CD4-positive, alpha-beta T cell treated with Interleukin-17A for 4 hours (primary cell): ENCODE data around the gene ADAM10.

ENCODE experiments used
- DNase-seq: peaks from one replicate; pipeline ENCODE4 v3.0.0-alpha.2; 2020; ENCODE audit warnings: mixed read lengths

Gene ADAM10

DNA sequence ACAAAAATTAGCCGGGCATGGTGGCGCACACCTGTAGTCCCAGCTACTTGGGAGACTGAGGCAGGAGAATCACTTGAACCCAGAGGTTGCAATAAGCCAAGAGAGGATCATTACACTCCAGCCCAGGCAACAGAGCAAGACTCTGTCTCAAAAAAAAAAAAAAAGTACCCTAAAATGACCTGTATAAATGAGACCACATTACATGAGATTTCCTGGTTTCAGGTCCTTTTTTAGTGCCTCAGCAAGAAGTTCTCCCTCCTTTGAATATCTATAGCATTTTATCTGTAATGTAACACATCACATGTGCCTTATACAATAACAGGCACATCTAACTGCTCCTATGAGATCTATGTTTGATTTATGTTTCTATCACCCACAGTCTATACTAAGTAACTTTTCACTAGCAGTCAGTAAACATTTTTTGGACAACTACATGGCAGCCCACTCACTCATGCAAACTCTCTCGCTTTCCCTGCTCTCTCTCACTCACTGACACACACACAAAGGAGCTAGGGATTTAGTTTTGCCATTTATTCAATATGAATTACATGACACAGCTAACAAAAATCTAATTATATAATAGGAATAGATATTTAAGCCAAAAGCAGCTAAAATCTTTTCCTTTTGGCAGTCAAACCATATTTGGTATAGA lies 34.1 kb downstream of the ADAM10 start:
- no peak for DNase-seq

DNA sequence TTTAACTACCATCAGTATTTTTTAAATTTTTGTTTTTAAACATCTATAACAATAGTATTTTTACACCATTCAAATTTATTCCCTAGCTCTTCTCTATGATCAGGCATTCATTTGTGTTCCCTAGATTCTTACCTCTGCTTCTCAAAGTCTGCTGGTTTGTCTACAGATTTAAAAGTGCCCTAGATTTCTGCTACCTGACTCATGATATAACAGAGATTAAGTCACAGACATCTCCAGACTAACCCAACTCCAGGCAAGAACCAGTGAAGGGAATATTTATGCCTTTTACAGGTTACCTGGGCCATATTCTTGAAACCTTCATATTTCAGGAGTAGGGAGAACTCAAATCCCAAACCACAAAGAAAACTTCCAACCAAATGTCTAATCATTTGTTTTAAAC lies 38.8 kb downstream of the ADAM10 start:
- DNase-seq: no peak

DNA sequence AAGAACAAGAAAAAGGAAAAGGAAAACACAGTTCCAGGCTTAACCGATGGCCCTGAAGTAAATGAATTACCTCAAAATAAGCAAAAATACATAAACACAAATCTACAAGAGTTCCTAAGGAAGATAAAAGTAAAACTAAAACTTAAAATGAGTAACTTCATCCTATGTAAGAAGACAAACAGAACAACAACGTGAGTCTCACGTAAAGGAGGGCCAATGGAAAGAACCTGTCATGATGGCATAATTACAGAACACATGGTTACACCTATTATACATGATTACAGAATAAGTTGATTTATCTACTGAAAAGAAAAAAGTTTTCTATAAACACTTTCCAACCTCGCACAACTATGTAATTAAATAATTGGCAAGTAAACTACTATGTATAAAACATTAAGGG lies 42.1 kb downstream of the ADAM10 start:
- DNase-seq: no peak

DNA sequence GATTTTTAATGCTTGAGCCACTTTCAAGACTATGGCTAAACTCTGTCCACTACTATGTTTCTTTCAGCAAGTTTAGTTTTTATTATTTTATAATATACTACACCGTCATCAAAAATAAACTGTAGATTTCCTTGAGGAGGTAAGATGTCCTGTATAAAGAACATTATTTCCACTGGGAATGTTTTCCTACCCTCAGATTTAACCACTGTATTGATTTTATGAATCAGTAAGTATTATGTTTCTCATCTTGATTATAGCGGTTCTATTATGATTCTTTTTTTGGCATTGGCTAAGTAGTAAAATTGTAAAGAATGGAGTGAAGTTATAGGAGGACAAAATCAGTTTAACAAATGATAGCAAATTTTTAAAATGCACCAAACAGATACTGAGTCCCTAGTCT lies 44.4 kb downstream of the ADAM10 start:
- no peak for DNase-seq

DNA sequence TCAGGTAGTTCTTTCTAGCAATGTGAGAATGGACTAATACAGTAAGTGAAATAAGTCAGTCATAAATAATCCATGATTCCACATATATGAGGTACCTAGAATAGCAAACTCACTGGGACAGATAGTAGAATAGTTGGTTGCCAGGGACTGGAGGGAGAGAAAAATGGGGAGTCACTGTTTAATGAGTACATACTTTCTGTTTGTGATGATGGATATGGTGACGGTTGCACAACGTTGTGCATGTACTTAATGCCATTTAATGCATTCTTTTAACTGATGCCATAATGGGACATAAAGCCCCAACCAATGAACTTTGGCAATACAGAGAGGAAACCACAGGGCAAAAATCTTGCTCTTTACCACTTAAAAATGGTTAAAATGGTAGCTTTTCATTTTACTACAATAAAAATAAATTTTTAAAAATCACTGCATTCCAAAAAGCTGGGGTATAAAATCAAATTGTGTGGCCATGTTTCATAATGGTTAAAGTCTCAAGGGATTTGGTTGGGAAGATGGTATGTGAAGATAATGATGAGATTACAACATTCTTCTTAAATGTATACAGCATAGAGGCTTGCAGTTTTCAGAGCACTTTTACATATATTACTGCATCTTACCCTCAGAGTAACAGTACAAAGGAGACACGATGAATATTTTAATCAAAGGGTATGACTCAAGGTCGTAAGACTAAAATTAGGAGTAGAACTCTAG lies 45.2 kb downstream of the ADAM10 start:
- DNase-seq: no peak

DNA sequence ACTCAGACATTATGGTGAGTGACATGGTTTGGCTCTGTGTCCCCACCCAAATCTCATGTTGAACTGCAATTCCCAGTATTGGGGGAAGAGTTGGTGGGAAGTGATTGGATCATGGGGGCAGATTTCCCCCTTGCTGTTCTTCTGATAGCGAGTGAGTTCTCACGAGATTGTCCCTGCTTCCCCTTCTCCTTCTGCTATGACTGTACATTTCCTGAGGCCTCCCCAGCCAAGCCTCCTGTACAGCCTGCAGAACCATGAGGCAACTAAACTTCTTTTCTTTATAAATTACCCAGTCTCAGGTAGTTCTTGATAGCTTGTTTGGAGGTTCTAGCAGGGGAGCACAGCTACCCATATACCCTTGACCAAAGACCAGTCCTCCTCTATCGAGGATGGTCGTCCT lies 45.9 kb downstream of the ADAM10 start:
- DNase-seq: no peak

DNA sequence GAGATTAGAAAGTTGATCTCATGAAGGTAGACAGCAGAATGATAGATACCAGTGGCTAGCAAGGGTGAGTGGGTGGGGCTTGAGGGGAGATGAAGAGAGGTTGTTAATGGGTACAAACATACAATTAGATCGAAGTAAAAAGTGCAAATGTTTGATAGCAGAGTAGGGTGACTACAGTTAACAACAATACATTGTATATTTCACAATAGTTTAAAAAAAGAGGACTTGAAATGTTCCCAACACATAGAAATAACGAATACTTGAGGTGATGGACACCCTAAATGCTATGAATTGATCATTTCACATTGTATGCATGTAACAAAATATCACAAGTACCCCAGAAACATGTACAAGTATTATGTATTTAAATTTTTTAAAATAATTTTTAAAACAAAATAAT lies 47.3 kb downstream of the ADAM10 start:
- no peak for DNase-seq

DNA sequence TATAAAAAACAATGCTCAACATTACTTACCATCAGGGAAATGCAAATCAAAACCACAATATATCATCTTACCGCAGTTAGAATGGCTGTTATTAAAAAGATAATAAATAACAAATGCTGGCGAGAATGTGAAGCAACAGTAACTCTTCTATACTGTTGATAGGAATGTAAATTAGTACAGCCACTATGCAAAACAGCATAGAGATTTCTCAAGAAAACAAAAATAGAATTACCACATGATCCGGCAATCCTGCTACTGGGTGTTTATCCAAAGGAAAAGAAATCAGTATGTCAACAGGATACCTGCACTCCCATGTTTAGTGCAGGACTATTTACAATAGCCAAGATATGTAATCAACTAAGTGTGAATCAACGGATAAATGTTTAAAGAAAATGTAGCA lies 48.1 kb downstream of the ADAM10 start:
- DNase-seq: no peak

DNA sequence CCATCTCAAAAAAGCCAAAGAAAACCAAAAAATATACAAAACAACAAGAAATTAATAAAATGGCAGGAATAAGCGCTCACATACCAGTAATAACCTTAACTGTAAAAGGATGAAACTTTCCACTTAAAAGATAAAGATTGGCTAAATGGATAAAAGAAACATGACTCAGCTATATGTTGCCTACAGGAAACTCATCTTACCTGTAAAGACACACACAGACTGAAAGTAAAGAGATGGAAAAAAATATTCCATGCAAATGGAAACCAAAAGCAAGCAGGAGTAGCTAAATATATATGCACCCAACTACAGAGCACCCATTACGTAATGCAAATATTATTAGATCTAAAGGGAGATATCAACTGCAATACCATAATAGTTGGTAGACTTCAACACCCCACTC lies 49.7 kb downstream of the ADAM10 start:
- no peak for DNase-seq

DNA sequence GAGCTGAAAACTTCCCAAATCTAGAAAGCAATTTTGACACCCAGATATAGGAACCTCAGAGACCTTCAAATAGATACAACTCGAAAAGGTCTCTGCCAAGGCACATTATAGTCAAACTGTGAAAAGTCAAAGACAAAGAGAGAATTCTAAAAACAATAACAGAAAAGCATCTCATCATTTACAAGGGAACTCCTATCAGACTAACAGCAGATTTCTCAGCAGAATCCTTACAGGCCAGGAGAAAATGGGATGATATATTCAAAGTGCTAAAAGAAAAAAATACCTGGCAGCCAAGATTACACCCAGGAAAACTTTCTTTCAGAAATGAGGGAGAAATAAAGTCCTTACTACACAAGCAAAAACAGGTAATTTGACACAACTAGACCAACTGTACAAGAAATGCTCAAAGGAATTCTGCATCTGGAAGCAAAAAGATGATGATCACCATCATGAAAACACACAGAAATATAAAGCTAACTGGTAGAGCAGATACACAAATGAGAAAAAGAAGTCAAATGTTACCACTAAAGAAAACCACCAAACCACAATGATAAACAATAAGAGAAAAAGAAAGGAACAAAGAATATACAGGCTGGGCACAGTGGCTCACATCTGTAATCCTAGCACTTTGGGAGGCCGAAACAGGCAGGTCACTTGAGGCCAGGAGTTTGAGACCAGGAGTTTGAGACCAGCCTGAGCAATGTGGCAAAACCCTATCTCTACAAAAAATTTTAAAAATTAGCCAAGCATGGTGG lies 50.4 kb downstream of the ADAM10 start:
- DNase-seq: no peak

DNA sequence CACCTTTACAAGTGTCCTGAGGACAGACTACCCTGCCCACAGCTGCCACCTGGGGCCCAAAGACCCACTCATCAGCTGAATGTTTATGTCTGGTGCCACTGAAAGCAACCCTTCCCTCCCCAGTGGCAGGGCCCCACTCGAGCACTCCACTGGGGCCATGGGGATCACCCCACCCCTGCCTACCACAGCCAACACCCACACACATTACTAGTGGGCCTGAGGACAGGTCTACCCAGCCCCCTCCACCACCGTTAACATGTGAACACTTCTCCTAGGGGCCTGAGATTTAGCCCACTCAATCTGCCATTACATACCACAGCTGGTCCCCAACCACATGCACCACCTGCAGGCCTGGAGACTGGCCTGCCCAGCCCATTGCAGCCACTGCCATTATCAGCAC lies 52.3 kb downstream of the ADAM10 start:
- DNase-seq: no peak

DNA sequence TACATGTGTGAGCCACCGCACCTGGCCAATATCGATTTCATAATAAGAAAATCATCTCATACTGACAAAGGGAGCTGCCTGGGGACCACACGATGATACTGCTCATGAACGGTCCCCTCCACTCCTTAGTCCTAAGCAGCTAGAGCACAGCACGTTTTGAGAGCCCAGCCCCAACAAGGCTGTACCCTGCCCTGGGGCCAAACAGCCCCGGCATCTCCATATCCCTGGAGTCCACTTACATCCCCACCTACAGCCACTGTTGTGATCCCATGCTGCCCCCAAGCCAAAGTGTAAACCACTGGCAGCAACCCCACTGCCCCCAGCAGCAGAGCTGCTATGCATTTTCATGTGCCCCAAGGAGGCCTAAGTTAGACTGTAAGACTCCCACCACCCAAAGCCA lies 52.8 kb downstream of the ADAM10 start:
- no peak for DNase-seq

DNA sequence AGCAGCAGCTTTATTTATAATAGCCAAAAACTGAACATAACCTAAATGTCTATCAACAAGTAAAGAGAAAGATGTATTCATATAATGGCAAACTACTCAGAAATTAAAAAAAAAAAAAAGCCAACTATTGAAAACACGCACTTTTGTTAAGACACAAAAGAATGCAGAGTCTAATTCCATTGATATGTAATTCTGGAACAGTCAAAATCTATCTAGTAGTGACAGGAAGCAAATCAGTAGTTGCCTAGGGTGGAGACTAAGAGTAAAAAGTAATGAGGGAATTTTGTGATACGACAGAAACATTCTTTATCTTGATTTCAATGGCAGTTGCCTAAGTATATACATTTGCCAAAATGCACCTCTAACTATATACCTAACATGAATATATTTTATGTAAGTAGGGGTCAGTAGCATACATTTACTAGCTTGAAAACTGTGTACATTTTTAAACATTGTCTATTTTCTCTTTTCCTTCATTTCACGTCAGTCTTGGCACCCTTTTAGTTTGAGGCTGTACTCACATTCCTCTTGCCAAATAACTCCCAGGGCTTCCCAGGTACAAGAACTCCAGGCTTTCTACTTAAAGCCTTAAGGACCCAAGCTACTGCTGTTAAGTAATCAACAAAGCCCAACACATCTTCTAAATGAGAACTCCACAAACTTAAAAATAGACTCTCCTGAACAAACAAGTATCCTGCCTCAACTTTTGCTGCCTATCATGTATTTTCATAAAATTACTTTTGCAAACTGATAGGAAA lies 54.7 kb downstream of the ADAM10 start:
- DNase-seq: no peak

DNA sequence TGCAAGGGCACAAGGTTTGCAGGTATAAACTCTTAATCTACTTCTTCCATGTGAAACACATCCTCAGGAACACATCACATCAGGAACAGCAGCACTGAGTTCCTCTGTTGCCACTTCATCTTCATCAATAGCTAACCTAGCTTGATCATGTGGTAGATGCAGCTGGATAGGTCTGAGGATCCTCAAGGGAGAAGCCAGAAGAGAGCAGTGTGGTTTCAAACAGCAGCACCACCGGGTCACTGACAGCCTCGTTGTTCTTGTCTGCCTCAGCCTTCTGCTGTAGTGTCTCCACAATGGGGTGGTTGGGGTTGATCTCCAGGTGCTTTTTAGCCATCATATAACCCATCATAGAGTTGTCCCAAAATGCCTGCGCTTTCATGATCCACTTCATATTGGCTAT lies 58.8 kb downstream of the ADAM10 start:
- no peak for DNase-seq

DNA sequence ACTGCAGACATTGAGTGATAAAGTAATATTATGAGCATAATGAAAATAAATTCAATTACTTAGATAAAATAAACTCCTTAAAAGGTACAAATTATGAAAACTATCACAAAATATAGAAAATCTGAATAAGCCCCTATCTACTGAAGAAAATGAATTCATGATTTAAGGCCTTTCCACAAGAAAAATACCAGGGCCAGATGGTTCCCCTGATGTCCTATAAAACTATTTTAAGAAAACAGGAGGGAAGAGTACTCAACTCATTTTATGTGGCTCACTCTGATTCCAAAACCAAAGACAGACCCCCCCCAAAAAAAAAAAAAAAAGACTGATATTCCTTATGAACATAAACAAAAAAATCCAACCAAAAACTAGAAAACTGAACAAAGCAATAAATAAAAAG lies 59.9 kb downstream of the ADAM10 start:
- no peak for DNase-seq

DNA sequence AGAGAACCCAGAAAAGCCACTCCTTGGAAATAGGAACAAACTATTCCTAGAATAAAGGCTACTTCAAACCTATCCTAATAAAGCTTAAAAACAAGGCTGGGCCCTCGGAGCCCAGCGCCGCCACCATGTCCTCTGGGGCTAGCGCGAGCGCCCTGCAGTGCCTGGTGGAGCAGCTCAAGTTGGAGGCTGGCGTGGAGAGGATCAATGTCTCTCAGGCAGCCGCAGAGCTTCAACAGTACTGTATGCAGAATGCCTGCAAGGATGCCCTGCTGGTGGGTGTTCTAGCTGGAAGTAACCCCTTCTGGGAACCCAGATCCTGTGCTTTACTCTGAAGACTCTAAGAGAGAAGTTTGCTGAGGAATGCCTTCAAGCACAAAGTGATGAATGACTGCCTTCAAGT lies 63.2 kb downstream of the ADAM10 start:
- no peak for DNase-seq

DNA sequence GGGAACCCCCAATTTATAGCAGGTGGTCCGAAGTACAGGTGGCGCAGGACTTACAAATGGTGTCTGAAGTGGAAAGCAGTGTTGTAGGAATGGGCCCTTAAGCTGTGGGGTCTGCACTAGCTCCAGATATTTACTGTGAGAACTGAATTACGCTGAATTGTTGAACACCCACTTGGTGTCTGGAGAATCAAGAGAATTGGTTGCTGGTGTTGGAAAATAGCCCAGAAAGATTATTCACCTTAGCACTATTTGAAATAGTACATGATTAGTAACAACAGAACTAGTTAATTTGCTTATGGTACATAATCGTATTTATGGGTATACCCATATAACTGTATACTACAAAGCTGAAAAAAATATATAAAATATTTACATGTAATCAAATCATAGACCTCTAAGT lies 64.8 kb downstream of the ADAM10 start:
- no peak for DNase-seq

DNA sequence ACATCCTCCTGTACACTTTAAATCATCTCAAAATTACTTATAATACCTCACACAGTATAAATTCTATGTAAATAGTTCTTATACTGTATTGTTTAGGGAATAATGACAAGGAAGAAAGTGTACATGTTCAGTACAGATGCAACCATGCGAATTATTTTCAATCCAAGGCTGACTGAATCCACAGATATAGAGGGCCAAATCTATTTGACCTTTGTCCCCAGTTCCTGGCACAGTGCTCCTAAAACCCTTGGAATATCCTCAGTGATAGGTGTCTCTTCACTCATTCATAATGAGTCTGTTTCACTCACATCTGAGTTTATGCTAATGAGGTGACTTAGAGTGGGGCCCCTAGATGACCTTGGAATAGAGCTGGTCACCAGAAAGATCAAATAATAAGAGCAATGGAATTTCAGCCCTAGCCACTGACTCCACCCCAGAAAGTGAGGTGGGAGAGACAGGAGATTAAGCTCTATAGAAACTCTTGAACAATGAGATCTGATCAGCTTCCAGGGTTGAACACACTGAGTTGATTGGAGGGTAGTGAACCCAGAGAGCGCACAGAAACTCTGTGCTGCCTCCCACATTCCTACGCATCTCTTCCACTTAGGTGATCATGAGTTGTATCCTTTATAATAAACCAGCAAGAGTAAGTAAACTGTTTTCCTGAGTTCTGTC lies 65.3 kb downstream of the ADAM10 start:
- DNase-seq: no peak

DNA sequence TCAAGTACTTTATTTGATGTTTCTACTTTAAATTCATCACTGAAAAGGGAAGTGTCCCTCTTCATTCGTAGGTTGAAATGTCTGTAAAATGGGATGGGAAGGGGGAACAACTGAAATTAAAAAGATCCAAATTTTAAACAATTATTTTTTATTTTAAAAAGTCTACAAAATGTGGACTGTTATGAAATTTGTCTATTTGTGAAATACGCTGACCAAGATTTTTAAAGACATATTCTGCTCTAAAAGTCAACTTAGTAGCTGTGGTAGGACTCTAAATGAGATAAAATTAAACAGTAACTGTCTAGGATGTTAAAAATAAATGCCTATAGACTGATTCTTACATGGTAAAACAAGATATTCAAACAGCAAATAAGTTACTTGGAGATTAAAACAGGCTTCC lies 67.3 kb downstream of the ADAM10 start:
- no peak for DNase-seq

DNA sequence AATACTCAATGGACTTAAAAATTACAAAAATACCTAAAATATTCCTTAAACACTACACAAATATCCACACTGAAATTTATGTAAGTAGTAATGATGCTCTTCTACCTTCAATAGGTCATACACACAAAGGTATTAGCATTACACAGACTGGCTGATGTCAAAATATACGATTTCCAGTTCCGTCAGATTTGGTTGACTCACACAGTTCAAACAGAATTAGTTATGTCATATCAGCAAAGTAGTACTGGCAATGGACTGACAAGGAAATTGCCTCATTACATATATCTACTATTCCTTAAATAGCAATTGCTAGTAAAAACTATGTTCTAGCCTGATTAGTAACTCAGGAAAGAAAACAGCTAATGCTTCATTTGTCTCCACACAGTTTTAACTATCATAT lies 70.8 kb downstream of the ADAM10 start:
- DNase-seq: no peak

DNA sequence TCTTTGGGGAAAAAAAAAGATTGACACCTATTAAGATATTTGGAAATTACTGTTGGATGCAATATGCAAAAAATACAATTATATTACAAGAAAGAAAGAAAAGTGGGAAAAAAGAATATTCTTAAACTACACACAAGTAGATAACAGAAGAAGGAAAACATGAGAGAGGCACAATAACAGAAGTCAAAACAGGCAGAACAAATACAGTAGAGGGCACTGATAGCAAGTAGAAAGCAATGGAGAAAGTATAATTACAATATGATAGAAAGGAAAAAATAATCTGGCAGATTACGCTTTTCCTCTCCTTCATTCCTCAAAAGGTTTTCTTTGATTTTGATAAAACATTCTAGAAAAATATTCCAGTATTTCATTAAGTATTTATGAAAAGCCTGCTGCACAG lies 72.1 kb downstream of the ADAM10 start:
- DNase-seq: no peak

DNA sequence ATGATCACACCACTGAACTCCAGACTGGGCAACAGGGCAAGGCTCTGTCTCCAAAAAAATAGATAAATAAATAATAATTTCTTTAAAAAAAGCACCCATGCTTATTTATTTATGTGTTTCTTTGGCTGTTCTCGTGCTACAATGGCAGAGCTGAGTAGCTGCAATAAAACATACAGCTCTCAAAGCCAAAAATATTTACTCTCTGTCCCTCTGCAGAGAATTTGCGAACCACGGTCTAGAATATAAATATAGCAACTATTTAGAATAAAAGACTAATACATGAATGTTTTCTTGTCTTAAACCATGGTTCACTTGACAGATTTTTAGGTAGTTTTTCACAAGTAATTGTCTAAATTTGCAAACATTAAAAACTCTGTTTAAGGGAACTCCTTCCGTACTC lies 72.7 kb downstream of the ADAM10 start:
- no peak for DNase-seq

DNA sequence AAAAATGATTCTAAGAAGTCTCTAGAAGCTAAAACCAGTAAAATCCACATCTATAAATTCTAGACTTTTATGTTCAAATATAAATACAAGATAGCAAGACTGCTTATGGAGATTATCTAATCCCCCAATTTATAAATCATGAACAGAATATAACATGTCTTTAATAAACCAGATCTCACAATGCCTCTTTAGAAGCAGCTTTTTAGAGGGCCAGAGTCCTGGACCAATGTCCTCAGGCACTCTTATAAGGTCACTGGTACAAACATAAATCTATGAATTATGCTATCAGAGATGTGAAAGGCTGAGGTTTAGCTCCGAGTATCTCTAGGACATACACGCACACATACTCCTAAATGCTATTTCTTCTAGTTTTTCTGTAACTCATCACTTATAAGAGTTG lies 78.3 kb downstream of the ADAM10 start:
- DNase-seq: no peak
